ENCODE data around the gene HNRNPDL. TPM values are rescaled to one million over a fixed set of nuclear protein-coding genes. Genes with fewer than 3 reads are reported as not detected.
"Not testable (repeated sequence)": the region's sequence is repeated elsewhere in the genome, so short reads cannot be mapped to it uniquely, and the experiment has no call there.

The HNRNPDL gene
- total RNA-seq, 1 donor from 2014 or later, result 316 TPM

DNA sequence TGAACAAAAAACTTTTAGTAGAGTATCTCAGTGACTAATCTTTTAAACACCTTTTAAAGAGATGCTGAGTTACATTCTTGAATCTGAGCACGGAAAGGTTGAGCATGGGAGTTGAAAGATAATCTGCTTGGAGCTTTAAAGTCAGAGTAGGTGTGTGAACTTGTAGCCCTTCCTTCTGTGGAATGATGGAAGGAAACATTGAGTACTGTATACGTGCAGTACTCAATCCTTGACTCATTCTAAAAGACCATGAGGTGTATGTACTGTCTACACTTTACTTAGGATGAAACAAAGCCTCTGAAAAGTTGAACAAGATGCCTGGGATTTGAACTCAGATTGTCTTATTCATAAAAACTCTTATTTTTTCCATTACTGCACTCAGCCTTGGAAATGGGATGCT lies 3.5 kb upstream of the HNRNPDL start:
- intact Hi-C loops (cut with micrococcal nuclease), result loop anchor here (5.0 kb wide), 1 partner anchor 679 kb away; the partner anchor contains the start of gene PLAC8

DNA sequence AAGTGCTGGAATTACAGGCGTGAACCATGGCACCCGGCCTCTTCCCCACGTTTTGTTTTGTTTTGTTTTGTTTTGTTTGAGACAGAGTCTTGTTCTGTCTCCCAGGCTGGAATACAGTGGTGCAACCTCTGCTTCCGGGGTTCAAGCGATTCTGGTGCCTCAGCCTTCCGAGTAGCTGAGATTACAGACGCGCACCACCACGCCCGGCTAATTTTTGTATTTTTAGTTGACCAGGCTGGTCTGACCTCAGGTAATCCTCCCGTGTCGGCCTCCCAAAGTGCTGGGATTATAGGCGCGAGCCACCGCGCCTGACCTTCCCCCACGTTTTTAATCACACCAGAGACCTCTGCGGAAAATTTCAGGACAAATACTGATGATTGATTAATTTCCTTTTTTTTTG lies 2.3 kb upstream of the HNRNPDL start:
- intact Hi-C loops (cut with micrococcal nuclease), result loop anchor here (5.0 kb wide), 1 partner anchor 680 kb away; the partner anchor contains the start of gene PLAC8

DNA sequence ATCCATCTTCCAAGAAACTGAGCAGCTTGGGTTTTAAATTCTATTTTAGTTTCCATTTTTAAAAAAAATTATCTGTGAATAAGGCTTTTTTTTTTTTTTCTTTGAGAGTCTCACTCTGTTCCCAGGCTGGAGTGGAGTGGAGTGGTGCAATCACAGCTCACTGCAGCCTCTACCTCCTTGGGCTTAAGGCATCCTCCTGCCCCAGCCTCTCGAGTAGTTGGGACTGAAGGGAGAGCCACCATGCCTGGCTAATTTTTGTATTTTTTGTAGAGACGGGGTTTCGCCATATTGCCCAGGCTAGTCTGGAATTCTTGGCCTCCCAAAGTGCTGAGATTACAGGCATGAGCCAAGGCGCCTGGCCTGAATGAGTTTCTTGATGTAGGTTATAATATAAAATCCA lies 1.6 kb upstream of the HNRNPDL start:
- intact Hi-C loops (cut with micrococcal nuclease), result loop anchor here (2.0 to 5.0 kb wide), 2 partner anchors 31 to 680 kb away; partner anchors contain the start of gene PLAC8

DNA sequence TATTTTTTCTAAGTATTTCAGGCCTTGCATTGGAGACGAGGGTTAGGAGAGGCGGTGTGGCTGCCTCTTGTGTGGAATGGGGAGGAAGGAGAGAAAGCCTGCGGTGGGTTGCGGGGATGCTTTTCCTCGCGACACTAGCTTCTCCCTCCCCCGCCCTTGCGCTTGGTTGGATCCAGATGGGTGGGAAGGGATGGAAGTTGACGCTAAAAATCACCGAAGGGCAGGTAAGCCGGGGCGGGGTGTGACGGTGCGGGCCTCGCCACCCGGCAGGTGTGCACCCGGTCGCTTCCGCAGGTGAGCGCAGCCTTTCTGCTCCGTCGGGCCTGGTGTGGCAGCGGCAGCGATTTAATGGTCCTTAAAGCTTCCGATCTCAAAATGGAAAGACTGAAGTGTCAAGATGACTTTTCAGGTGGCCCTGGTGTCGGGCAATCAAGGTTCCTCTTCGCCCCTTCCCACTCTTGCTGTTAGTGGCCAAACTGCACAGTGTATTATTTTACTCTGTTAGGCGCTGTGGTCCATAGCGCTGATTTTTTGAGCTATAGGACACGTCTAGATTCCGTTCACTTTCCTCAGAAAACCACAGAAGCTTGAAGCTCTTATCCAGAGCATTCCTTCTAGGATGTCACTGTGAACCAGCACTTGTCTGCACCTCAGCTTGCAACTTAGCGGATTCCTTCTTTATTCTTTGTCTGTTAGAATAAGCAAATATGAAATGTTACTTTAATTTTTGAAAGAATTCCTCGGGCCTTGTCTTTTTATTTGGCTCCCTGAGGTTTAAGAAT lies 893 bp upstream of the HNRNPDL start:
- intact Hi-C loops (cut with micrococcal nuclease), result loop anchor here (1.0 to 5.0 kb wide), 4 partner anchors 32 to 681 kb away; partner anchors contain the start of gene PLAC8

DNA sequence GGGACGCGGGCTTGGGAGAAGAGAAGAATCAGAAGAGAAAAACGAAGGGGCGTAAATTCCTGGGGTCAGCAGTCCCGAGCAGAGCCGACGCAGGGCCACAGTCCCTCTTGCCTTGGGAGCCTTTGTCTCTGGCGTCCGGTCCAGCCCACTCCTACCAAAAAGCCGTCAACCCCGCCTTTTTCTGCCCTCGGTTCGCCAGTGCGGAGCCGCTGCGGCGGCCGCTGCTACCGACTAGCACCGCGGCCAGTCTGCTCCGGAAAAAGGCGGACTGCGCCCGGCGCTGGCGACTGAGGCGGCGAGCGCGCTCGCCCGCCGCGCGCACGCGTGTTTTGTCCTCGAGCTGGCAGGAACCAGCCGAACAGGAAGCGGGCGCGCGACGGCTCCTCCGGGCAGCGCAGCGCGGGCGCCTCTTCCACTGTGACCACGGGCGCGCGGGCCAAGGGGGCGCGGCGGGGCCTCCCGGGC lies 502 bp downstream of the HNRNPDL start:
- intact Hi-C loops (cut with micrococcal nuclease), result loop anchor here (1.0 to 5.0 kb wide), 11 partner anchors 33 to 1026 kb away; partner anchors contain the start of genes COPS4, COQ2, HELQ and PLAC8

DNA sequence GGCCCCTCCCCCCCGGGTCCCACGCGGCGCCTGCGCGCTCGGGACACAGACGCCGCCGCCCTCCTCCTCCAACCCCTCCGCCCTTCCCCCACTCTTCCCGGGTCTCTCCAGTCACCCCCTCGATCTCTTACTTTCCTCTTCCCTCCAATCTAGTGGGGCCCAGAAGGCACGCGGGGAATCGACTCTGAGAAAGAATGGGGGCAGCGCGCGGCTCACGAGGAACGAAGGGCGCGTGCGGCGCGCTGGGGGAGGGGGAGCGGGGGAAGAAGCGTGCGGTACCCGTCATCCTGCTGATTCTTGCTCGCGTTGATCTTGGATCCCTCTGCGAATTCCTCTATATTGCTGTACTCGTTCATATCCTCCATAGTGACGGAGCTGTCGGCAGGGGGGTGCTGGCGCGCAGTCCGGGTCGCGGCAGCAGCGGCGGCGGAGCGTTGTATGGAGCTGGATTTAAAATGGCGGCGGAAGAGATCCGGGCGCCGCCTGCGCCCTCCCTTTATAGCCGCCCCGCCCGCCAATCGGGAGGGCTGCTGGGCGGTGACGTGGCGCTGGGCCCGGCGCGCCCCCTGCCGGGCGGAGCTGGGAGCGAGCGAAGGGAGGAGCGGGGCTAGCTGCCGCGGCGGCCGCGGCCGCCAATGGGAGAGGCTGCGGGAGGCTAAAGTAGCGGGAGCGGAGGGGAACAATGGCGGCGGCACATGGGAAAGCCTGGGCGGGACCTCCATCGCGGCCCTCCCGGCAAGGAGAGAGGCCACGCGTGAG lies 1.1 kb downstream of the HNRNPDL start:
- intact Hi-C loops (cut with micrococcal nuclease), result loop anchor here (1.0 to 5.0 kb wide), 7 partner anchors 55 to 1026 kb away; partner anchors contain the start of genes COPS4, COQ2, HELQ and SEC31A

GRCh38 chr4:82428526-82428968 lies 1.7 kb downstream of the HNRNPDL start:
- intact Hi-C loops (cut with micrococcal nuclease), result loop anchor here (2.0 to 5.0 kb wide), 2 partner anchors 462 to 936 kb away; partner anchors contain the start of gene SEC31A

DNA sequence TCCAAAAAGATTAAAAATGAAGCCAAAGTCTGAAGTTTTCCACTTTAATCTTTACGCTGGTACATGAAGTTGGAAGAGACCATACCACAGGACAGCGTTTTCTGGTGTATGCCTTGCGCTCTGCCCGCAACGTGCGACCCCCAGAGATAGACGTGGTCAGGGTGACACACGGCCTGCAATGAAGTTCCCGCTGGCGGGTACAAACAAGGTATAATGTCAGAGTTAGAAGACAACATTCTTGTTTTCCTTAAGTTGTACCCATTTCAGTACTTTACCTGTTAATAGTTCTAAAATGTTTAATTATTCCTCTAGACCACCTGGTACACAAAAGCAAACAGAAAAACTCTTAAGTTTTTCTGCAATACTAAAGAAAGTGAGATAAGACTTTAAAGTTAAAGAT lies 4.8 kb downstream of the HNRNPDL start:
- intact Hi-C loops (cut with micrococcal nuclease), result loop anchor here (5.0 kb wide), 1 partner anchor 933 kb away; no protein-coding TSS in a partner anchor

- intact Hi-C loops (cut with micrococcal nuclease), result no loop called here
These were observed 6.8 kb downstream of the HNRNPDL start for GRCh38 chr4:82423245-82424054.

- intact Hi-C loops (cut with micrococcal nuclease), result no loop called here
These were observed 7.6 kb downstream of the HNRNPDL start for GRCh38 chr4:82422616-82423015.

- intact Hi-C loops (cut with micrococcal nuclease), result no loop called here
These were observed 8.3 kb downstream of the HNRNPDL start for GRCh38 chr4:82421796-82422560.

- intact Hi-C loops (cut with micrococcal nuclease), result no loop called here
These were observed 10.8 kb downstream of the HNRNPDL start for GRCh38 chr4:82419451-82419850.

DNA sequence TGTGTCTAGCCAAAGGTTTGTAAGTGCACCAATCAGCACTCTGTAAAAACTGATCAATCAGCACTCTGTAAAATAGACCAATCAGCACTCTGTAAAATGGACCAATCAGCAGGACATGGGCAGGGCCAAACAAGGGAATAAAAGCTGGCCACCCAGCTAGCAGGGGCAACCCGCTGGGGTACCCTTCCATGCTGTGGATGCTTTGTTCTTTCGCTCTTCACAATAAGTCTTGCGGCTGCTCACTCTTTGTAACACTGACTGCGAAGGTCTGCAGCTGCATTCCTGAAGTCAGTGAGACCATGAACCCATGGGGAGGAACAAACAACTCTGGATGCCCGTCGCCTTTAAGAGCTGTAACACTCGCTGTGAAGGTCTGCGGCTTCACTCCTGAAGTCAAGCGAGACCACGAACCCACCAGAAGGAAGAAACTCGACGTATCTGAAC lies 14.3 kb downstream of the HNRNPDL start:
- intact Hi-C loops (cut with micrococcal nuclease), result no loop called here

DNA sequence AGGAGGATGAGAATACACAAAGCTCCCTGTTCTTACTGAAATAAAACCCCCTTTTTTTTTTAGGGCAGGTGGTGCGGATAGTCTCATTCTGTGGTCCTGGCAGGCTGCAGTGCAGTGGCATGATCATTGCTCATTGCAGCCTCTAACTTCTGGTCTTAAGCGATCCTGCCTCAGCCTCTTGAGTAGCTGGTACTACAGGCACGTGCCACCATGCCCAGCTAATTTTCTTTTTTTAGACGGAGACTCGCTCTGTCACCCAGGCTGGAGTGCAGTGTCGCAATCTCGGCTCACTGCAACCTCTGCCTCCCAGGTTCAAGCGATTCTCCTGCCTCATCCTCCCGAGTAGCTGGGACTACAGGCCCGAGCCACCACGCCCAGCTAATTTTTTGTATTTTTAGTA lies 15.2 kb downstream of the HNRNPDL start:
- intact Hi-C loops (cut with micrococcal nuclease), result not testable (repeated sequence)

- intact Hi-C loops (cut with micrococcal nuclease), result no loop called here
These were observed 26.5 kb downstream of the HNRNPDL start for GRCh38 chr4:82403725-82404124.

- intact Hi-C loops (cut with micrococcal nuclease), result no loop called here
These were observed 28.0 kb downstream of the HNRNPDL start for GRCh38 chr4:82402196-82402775.

- intact Hi-C loops (cut with micrococcal nuclease), result no loop called here
These were observed 28.7 kb downstream of the HNRNPDL start for GRCh38 chr4:82401600-82401999.

DNA sequence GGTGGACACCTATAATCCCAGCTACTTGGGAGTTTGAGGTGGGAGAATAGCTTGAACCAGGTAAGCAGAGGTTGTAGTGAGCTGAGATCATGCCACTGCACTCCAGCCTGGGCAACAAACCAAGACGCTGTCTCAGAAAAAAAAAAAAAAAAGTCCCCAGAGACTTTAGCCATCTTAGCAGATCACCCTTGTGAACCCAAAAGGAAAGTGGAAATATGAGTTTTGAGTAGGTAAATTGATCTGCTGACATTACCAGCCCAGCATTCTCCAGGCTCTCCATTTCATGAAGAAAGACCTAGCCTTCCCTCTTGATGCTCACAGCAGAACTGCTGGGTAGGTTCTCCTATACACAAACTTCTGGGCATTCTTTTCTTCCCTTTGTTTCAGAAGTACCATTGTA lies 32.0 kb downstream of the HNRNPDL start:
- intact Hi-C loops (cut with micrococcal nuclease), result no loop called here

DNA sequence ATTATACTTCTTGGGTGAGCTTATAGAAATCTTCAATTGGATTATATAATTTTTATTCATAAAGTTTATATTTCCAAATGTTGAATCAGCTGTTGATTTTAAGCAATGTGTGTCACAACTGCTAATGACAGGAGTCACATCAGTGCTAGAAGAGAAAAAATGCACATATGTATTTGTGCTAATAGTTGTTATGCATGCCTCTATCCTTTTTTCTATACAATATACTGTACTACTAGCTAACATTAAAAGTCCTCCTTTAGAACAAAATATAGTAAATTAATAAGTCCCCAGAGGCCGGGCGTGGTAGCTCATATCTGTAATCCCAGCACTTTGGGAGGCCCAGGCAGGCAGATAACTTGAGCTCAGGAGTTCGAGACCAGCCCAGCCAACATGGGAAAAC lies 32.7 kb downstream of the HNRNPDL start:
- intact Hi-C loops (cut with micrococcal nuclease), result no loop called here

GRCh38 chr4:82394896-82395295 lies 35.4 kb downstream of the HNRNPDL start:
- intact Hi-C loops (cut with micrococcal nuclease), result no loop called here

All from T-helper 2 cell treated with Interferon-gamma antibody and Interleukin-4, amounts not matched to agents 100 ng/mL and 5 ng/mL, for 36 hours (primary cell).